Measurements from ENCODE around the gene NRG3. TPM values are rescaled to one million over a fixed set of nuclear protein-coding genes. Genes with fewer than 3 reads are reported as not detected.

Gene NRG3
- total RNA-seq, 6 experiments from 2014 or later = 0.34 to 0.99 (median 0.75) TPM

- intact Hi-C loops (cut with DNase I) = no loop called here
- Histone ChIP-seq H3K9me3 (no peaks in the 10 kb centered on the region), H3K4me3 (no peak overlapping the region), H3K36me3 (no peaks in the 10 kb centered on the region), H3K27me3 (no peaks in the 10 kb centered on the region), H3K4me1 (no peaks in the 10 kb centered on the region), H3K27ac (no peak overlapping the region)
- ATAC-seq = no peak
- no peak for DNase-seq
- WGBS (ENCODE audit: insufficient coverage, low coverage, low lambda C conversion rate, missing lambda C conversion rate) = no CpG with 5 or more reads among the region's 2 CpGs
- TF ChIP-seq POLR2A (IDR thresholded peaks at IDR 0.05) = no peak
- TF ChIP-seq CTCF (IDR thresholded peaks at IDR 0.05) = no peak
Measured at GRCh38 chr10:82245157-82245556, 370.2 kb downstream of the NRG3 start.

GRCh38 chr10:82245906-82246560 is 371.0 kb downstream of the NRG3 start:
- H3K27ac ChIP-seq = no peak overlapping the region
- H3K27me3 ChIP-seq = no peaks in the 10 kb centered on the region
- H3K4me3 ChIP-seq = no peak overlapping the region
- no peaks in the 10 kb centered on the region for H3K9me3 ChIP-seq
- TF ChIP-seq POLR2A (IDR thresholded peaks at IDR 0.05) (no peak), CTCF (IDR thresholded peaks at IDR 0.05) (no peak)
- no peaks in the 10 kb centered on the region for H3K36me3 ChIP-seq
- H3K4me1 ChIP-seq = no peaks in the 10 kb centered on the region
- intact Hi-C loops (cut with DNase I) = no loop called here
- DNase-seq (no peak), ATAC-seq (no peak)
- 54% methylated on average over 4 of the region's 4 CpGs for WGBS (ENCODE audit: insufficient coverage, low coverage, low lambda C conversion rate, missing lambda C conversion rate)

GRCh38 chr10:82249141-82249540 is 374.1 kb downstream of the NRG3 start:
- H3K27ac ChIP-seq = no peak overlapping the region
- DNase-seq (no peak), ATAC-seq (no peak)
- no peaks in the 10 kb centered on the region for H3K27me3 ChIP-seq
- H3K4me3 ChIP-seq = no peak overlapping the region
- TF ChIP-seq POLR2A (IDR thresholded peaks at IDR 0.05) (no peak), CTCF (IDR thresholded peaks at IDR 0.05) (no peak)
- H3K36me3 ChIP-seq = no peaks in the 10 kb centered on the region
- intact Hi-C loops (cut with DNase I) = no loop called here
- H3K9me3 ChIP-seq = no peaks in the 10 kb centered on the region
- 33% methylated on average over 1 of the region's 1 CpG for WGBS (ENCODE audit: insufficient coverage, low coverage, low lambda C conversion rate, missing lambda C conversion rate)
- no peaks in the 10 kb centered on the region for H3K4me1 ChIP-seq

GRCh38 chr10:82251222-82251906 is 376.4 kb downstream of the NRG3 start:
- H3K4me1 ChIP-seq = no peaks in the 10 kb centered on the region
- no peaks in the 10 kb centered on the region for H3K36me3 ChIP-seq
- WGBS (ENCODE audit: insufficient coverage, low coverage, low lambda C conversion rate, missing lambda C conversion rate) = 84% methylated on average over 7 of the region's 8 CpGs
- no peak overlapping the region for H3K4me3 ChIP-seq
- intact Hi-C loops (cut with DNase I) = no loop called here
- no peak overlapping the region for H3K27ac ChIP-seq
- no peaks in the 10 kb centered on the region for H3K9me3 ChIP-seq
- DNase-seq (no peak), ATAC-seq (no peak)
- TF ChIP-seq CTCF (IDR thresholded peaks at IDR 0.05) = no peak
- TF ChIP-seq POLR2A (IDR thresholded peaks at IDR 0.05) = no peak
- no peaks in the 10 kb centered on the region for H3K27me3 ChIP-seq
